Measurements from ENCODE around the gene MRPL50.
A peak's percentile ranks its signal among the peaks of the same experiment; 100 is the strongest.
"Not testable (repeated sequence)": the region's sequence is repeated elsewhere in the genome, so short reads cannot be mapped to it uniquely, and the experiment has no call there.

Gene MRPL50

DNA sequence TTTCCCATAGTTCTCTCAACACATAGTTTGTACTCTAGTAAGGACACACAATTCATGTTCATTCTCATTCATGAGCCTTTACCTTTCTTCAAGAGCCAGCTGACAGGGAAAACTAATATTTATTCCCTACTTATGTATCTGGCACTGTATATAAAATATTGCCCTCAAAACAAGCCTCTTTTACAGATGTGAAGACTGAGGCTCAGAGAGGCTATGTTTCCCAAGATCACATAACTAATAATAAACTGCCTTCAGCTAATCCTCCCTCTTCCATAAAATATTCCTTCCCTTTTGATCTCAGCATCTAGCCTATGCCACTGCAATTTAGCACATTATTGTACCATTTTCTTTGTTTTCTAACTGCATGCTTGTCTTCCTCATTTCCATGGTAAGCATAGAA lies 19.0 kb upstream of the MRPL50 start:
- DNase-seq, result no peak

DNA sequence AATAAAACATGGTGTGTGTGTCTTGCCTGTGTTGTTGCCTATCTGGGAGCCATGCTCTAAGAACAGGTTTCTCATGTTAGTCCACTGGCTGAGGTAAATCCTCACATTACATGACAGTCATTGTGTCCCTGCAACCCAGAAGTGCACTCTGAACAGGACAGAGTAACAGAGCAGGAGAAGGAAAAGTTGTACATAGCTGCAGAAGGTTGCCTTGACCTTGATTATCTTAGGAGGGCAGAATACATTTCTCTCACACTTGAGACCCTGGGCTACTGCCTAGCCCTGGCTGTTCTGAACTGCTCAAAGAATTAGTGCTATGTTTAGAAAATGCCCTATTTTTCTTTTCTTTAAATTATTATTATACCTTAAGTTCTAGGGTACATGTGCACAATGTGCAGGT lies 17.2 kb upstream of the MRPL50 start:
- DNase-seq, result no peak

DNA sequence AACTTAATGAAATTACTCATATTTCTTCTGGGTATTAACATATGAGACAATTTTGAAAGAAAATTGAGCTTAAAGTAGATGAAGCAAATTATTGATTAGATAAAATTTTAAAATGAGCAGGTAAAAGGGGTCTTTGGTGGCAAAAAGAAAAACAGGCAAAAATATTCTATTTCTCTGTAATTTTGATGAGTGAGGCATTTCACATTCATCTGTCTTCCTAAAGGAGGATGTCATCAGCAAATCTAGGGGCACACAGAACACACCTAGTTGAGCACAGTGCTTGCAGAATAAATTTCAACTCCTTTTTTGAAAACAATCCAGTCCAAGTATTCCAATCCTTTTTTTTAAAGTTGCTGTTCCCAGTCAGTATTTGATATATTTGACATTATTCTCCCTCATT lies 16.4 kb upstream of the MRPL50 start:
- DNase-seq, result no peak

DNA sequence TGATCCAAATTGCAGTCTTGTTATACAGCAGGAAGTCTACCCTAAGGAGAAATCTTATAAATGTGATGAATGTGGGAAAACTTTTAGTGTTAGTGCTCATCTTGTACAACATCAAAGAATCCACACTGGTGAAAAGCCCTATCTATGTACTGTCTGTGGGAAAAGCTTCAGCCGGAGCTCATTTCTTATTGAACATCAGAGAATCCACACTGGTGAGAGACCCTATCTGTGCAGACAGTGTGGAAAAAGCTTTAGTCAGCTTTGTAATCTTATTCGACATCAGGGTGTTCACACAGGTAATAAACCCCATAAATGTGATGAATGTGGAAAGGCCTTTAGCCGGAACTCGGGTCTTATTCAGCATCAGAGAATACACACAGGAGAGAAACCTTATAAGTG lies 10.7 kb upstream of the MRPL50 start:
- no peak for DNase-seq

DNA sequence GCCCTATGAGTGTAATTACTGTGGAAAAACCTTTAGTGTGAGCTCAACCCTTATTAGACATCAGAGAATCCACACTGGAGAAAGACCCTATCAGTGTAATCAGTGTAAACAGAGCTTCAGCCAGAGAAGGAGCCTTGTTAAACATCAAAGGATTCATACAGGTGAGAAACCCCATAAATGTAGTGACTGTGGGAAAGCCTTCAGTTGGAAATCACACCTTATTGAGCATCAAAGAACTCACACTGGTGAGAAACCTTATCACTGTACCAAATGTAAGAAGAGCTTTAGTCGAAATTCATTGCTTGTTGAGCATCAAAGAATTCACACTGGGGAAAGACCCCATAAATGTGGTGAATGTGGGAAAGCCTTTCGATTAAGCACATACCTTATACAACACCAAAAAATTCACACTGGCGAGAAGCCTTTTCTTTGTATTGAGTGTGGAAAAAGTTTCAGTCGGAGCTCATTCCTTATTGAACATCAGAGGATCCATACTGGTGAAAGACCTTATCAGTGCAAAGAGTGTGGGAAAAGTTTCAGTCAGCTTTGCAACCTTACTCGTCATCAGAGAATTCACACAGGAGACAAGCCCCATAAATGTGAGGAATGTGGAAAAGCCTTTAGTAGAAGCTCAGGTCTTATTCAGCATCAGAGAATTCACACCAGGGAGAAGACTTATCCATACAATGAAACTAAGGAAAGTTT lies 10.1 kb upstream of the MRPL50 start:
- no peak for DNase-seq

DNA sequence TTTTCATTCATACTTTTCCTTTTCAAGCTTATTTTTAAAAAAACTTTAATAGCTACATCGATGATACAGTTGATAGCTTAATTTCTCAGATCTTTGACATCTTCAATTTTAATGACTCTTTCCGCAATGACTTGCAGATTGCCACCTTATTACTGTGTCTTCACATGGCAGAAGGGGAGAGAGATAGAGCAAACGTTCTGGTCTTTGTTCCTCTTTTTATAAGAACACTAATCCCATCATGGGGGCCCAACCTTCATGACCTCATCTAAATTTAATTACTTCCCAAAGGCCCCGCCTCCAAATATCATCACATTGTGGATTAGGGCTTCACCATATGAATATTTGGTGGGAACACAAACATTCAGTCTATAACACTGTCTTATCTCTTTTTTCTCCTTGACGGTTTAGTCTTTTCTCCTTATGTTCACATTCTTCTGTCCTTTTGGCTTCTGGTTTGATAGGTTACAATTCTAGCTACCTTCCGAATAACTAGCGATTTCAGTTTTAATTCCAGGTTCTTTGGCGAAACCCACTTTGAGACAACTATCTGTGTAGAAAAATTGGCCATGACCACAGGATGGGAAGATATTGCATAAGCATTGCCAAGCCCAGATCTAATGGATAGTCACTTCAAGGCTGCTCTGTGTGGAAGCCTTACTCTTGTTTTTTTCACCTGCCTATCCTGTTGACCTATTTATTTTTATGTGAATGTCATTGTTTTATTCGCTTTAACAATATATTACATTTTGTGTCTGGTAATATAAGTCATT lies 5.3 kb upstream of the MRPL50 start:
- no peak for DNase-seq

DNA sequence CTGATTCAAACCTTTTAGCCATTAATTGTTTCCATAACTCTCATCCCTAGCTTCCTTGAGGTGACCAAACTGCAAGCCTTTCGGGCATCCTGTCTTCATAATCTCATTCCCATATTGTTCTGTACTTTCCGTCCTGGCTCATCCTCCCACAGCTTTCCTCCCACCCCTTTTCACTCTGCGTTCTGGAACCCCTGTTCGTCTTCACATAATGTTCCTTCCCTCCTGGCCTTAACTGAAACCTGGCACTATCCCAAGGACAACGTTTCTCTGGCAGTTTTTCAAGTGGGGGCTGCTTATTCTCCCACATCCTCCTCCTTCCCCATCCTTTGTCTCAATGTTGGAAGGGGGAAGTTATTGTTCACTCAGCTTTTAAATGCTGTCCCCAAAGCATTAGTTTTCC lies 1.7 kb upstream of the MRPL50 start:
- no peak for DNase-seq

DNA sequence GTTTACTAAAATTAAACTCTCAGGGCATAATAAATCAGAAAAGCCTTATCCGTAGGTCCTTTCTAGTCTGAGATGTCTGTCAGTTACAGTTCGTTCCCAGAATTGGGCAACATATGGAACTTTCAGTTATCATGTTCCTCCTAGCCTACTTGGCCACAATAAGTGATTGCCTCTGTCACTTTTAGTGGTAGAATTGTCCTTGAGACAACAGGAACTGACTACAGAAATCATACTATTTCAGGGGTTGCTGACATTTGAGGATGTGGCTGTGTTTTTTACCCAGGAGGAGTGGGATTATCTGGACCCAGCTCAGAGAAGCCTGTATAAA lies 1.2 kb upstream of the MRPL50 start:
- DNase-seq, result no peak

DNA sequence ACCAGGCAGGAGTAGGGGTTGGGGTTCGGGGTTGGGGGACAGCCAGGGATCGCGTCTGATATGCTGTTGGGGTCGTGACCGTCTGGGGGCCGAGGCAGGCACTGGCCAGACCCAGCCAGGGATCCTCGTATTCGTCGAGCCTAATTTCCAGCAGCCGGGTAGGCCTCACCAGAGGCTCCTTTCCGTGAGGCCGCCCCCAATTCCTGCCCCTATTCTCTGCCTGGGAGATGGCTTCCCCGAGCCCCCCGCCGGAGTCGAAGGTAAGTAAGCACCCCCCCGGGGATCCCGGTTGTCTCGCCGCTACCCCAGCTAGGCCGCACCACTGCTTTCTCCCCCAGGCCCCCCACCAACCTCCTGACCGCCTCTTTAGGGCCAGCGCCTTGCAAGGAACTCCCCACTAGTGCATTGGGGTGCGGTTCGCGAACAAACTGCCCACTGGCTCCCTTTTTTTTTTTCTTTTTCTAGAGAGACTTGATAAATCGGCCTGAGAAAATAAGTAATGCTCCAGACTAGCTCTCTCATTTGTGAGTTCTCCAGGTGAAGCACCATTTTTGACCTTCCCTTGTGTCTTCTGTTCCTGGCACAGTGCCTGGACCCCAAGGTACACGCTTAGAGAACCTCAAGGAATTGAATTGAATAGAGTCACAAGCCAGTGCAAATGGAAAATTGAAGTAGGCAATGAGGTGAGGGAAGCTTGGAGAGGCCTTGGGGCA lies 668 bp upstream of the MRPL50 start:
- no peak for DNase-seq

DNA sequence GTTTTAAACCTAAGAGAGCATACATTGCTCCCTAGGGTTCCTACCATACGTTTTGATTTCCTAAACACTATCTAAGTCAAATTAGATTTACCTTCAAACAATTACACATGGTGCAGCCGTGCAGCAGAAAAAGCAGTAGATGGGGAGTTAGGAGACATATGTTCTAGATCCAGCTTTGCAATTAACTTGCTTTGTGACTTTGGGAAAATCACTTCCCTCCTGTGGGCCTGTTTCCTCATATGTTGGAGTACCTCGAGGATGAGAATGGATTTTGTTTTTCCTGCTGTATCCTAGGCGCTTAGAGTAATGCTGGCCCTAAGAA lies 711 bp downstream of the MRPL50 start:
- DNase-seq, result no peak

DNA sequence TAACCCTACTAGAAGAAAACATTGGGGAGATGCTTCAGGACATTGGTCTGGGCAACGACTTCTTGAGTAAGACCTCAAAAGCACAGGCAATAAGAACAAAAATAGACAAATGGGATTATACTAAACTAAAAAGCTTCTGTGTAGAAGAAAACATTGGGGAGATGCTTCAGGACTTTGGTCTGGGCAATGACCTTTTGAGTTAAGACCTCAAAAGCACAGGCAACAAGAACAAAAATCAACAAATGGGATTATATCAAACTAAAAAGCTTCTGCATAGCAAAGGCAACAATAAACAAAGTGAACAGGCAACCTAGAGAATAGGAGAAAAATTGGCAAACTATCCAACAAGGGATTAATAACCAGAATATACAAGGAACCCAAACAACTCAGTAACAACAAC lies 3.7 kb downstream of the MRPL50 start:
- DNase-seq, result no peak

DNA sequence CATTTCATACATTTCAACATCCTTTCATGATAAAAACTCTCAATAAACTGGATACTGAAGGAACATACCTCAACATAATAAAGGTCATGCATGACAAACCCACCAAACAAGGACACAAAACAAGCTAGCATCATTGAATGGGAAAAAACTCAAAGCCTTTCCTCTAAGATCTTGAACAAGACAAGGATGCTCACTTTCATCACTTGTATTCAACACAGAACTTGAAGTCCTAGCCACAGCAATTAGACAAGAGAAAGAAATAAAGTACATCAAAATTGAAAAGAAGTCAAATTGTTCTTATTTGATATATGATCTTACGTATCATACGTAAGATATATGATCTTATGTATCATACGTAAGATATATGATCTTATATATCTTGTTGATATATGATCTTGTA lies 5.3 kb downstream of the MRPL50 start:
- DNase-seq, result no peak

DNA sequence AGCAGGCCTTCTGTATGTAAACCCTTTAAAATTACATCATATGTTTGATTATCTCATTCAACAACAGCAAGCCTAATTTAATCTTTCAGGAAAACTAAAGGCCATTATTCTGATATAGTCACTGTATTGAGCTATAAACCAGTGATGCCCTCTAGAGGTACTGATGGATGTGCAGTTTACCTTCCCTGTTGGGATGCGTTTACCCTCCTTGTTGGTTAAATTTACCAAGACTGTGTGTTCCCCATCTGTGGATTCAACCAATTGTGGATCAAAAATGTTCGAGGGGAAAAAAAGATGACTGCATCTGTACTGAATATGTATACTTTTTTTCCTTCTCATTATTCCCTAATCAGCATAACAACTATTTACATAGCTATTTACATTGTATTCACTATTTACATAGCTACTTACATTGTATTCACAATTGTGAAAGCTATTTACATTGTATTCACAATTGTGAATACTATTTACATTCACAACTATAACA lies 9.9 kb downstream of the MRPL50 start:
- DNase-seq, result no peak

DNA sequence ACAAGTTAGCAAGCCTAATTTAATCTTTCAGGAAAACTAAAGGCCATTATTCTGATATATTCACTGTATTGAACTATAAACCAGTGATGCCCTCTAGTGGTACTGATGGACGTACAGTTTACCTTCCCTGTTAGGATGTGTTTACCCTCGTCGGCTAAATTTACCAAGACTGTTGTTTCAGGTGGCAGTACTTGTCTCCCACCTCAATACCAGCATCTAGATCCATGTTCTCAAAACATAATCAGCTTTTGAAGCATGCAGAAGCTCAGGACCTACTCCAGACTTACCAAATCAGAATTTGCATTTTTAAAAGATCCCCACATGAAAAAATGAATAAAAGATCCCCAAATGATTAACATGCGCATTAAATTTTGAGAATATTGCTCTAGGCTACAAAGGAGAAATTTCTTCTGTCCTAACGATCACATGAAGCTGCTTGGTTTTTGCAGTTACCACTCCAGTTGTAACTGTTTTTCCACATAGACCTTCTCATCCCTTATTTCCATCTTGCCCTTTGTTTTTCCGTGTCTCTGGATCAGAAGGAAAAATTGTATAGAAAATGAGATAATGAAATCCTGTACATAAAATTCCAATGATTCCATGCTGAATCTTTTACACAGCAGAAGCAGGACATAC lies 10.4 kb downstream of the MRPL50 start:
- DNase-seq, result peak; percentile 55

DNA sequence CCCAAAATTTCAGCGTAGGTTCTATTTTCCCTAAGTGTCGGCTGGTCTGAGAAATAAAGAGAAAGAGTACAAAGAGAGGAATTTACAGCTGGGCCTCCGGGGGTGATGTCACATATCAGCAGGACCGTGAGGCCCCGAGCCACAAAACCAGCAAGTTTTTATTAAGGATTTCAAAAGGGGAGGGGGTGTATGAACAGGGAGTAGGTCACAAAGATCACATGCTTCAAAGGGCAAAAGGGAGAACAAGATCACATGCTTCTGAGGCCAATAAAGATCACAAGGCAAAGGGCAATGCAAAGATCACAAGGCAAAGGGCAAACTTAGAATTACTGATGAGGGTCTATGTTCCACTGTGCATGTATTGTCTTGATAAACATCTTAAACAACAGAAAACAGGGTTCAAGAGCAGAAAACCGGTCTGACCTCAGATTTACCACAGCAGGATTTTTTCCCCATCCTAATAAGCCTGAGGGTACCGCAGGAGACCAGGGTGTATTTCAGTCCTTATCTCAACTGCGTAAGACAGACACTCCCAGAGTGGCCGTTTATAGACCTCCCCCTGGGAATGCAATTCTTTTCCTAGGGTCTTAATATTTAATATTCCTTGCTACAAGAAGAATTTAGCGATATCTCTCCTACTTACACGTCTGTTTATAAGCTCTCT lies 13.4 kb downstream of the MRPL50 start, which contains the start of gene BAAT:
Gene BAAT (minus strand): TSS at position 134 of the 664 bp plus-strand sequence. CDS start 13,602 bp downstream, outside the sequence.
- DNase-seq, result not testable (repeated sequence)

DNA sequence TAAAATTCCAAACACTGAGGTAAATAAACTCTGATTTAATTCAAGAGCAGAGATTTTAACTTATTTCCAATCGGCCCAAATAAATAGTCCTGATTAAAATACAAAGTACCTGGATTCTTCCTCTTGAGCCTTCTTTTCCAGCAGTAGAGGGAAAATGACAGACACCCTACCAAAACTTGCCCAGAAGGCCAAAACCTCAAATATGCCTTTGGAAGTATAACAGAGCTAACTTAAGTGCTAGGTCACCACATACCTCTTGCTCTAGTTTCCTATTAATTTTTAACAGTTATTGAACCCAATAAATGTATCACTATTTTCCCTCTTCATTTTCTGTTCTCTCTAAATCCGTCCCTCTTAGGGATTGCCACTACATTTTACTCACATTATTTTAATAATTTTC lies 15.1 kb downstream of the MRPL50 start:
- DNase-seq, result no peak

DNA sequence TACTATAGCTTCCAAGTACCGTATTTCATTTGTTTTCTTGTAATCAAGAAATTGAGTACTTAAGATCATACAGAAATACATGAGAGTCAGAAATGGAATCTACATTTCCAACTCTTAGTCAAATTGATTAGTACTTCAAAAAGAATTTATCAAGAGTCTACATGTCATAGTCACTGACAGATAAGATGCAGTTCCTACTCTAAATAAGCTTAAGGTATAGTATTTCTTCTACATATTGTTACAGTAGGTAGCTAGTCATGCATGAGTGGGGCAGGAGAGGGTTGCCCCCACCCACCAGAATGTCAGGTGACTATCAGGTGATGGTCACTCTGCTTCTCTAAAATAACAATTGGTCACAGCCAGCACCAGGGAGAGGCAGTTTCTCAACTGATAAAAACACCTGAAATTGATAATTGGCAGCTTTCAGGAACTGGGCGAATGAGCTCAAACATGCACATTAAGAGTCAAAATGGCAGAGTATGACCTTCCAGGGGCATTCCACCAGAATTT lies 16.5 kb downstream of the MRPL50 start:
- DNase-seq, result no peak

DNA sequence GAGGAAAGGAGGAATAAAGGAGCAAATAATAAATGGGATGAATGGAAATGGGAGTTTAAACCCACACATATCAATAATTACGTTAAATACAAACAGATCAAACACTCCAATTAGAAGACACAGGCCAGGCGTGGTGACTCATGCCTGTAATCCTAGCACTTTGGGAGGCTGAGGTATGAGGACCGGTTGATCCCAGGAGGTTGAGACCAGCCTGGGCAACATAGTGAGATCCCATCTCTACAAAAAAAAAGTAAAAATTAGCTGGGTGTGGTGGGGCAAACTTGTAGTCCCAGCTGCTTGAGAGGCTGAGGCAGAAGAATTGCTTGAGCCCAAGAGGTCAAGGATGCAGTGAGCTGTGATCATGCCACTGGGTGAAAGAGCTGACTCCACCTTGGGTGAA lies 17.3 kb downstream of the MRPL50 start:
- DNase-seq, result no peak

DNA sequence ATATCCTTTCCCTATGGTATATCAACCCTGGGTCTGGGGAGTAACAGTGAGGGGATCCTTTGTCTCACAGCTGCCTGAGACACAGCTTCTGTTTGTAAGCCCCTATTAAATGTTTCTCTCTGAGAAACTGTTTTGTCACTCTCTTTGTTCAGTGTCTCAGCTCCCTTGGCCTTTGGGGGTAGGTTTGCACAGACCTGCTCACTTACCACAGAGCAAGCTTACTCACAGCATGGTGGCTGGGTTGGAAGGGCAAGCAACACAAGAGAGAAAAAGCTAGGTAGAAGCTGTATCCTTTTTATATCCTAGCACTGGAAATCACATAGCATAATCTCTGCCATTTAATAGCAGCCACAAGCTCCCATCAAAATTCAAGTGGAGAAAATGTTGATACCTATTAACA lies 18.1 kb downstream of the MRPL50 start:
- DNase-seq, result no peak

DNA sequence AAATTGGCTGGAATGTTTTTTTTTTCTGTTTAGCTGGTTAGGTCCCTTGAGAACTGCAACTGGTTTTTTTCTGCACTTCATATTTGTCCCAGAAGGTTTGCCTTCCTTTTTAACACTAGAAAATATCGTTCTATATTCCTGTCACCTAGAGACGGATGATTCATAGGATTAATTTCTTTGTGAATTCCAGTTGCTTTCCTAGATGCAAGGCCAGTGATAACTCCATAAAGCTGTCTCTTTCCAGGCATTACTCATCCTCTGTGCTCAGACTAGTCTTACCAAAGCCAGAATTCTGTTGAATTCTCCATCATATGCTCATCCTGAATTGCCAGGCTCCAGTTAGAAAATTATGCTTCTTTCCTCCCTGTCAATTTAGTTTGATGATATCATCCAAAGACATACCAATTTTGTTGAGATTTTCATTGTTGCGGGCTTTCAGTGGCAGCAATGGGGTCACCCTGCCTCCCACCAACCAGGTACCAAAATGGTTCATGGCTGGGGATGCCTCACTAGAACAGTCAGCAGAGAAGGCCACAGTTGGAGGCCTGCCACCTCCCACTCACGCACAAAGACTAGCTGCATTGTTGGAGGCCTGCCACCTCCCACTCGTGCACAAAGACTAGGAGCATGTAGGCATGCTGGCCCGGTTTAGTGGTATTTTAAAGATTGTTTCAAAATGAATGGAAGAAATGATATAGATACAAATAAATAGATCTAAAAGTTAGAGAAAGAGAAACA lies 22.1 kb downstream of the MRPL50 start:
- no peak for DNase-seq

DNA sequence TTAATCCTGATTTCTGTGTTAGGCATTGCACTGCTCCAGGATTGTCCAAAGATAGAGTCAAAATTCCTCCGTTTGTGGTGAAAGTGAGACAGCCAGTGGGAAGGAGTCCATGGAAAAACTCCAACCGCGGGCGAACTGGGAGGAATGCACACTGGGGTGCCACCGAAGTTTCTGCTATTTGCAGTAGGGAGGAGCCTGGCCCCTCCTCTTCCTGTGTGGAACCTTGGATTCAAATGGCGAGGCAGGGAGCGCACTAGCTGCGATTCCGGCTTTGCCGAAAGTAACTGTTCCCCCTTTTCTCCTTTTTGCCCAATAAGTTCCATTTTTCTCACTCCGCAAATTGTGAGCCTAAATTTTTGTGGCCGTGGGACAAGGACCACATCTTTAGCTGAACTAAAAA lies 22.9 kb downstream of the MRPL50 start:
- DNase-seq, result no peak

Data from NCI-H1436 treated with DMSO at 0.1 percent for 48 hours (cell line).